ENCODE results near the gene CACNA1B. TPM values are rescaled to one million over a fixed set of nuclear protein-coding genes. Genes with fewer than 3 reads are reported as not detected.
A peak's percentile ranks its signal among the peaks of the same experiment; 100 is the strongest.
"Not testable (repeated sequence)": the region's sequence is repeated elsewhere in the genome, so short reads cannot be mapped to it uniquely, and the experiment has no call there.

Gene CACNA1B
- polyA plus RNA-seq, 1 donor from 2014 or later = not detected

- Mint-ChIP-seq H3K4me1 (peaks cover 0 to 2% (median 0%) of the 10 kb centered on the region in 3 donors), H3K36me3 (no peaks in the 10 kb centered on the region), H3K4me3 (peak overlapping the region in 2 of 4 donors; percentile 47 to 72), H3K27ac (no peak overlapping the region), H3K9me3 (no peaks in the 10 kb centered on the region), H3K27me3 (no peaks in the 10 kb centered on the region)
These were observed 131.6 kb downstream of the CACNA1B start for GRCh38 chr9:138009016-138009802.

GRCh38 chr9:138009803-138010690, 132.5 kb downstream of the CACNA1B start:
- Mint-ChIP-seq H3K4me3 (peak overlapping the region in 1 of 4 donors; percentile 47), H3K36me3 (no peaks in the 10 kb centered on the region), H3K27ac (no peak overlapping the region), H3K9me3 (no peaks in the 10 kb centered on the region), H3K27me3 (no peaks in the 10 kb centered on the region), H3K4me1 (peaks cover 0 to 2% (median 0%) of the 10 kb centered on the region in 3 donors)

GRCh38 chr9:138010861-138011260, 133.3 kb downstream of the CACNA1B start:
- no peaks in the 10 kb centered on the region for H3K27me3 Mint-ChIP-seq
- no peaks in the 10 kb centered on the region for H3K36me3 Mint-ChIP-seq
- H3K27ac Mint-ChIP-seq = no peak overlapping the region
- H3K4me3 Mint-ChIP-seq = no peak overlapping the region
- no peaks in the 10 kb centered on the region for H3K9me3 Mint-ChIP-seq
- no peaks in the 10 kb centered on the region for H3K4me1 Mint-ChIP-seq

GRCh38 chr9:138011951-138012500, 134.4 kb downstream of the CACNA1B start:
- no peaks in the 10 kb centered on the region for H3K9me3 Mint-ChIP-seq
- no peaks in the 10 kb centered on the region for H3K27me3 Mint-ChIP-seq
- no peaks in the 10 kb centered on the region for H3K4me1 Mint-ChIP-seq
- no peak overlapping the region for H3K4me3 Mint-ChIP-seq
- no peaks in the 10 kb centered on the region for H3K36me3 Mint-ChIP-seq
- no peak overlapping the region for H3K27ac Mint-ChIP-seq

GRCh38 chr9:138013273-138013672, 135.7 kb downstream of the CACNA1B start:
- H3K36me3 Mint-ChIP-seq = no peaks in the 10 kb centered on the region

GRCh38 chr9:138013836-138014562, 136.4 kb downstream of the CACNA1B start:
- Mint-ChIP-seq H3K4me3 (peak overlapping the region in 1 of 4 donors; percentile 83), H3K36me3 (no peaks in the 10 kb centered on the region), H3K4me1 (no peaks in the 10 kb centered on the region), H3K27ac (no peak overlapping the region), H3K9me3 (no peaks in the 10 kb centered on the region), H3K27me3 (no peaks in the 10 kb centered on the region)

More at GRCh38 chr9:138013273-138013672, 135.7 kb downstream of the CACNA1B start:
- H3K27me3 Mint-ChIP-seq = no peaks in the 10 kb centered on the region
- H3K4me3 Mint-ChIP-seq = no peak overlapping the region
- H3K4me1 Mint-ChIP-seq = no peaks in the 10 kb centered on the region
- no peak overlapping the region for H3K27ac Mint-ChIP-seq
- no peaks in the 10 kb centered on the region for H3K9me3 Mint-ChIP-seq

GRCh38 chr9:138014563-138014945, 137.0 kb downstream of the CACNA1B start:
- Mint-ChIP-seq H3K27ac (no peak overlapping the region), H3K27me3 (no peaks in the 10 kb centered on the region), H3K4me1 (no peaks in the 10 kb centered on the region), H3K9me3 (no peaks in the 10 kb centered on the region), H3K36me3 (no peaks in the 10 kb centered on the region), H3K4me3 (no peak overlapping the region)

- Mint-ChIP-seq H3K9me3 (no peaks in the 10 kb centered on the region), H3K27me3 (no peaks in the 10 kb centered on the region), H3K4me3 (no peak overlapping the region), H3K4me1 (peaks cover 0 to under 1% (median 0%) of the 10 kb centered on the region in 3 donors), H3K27ac (peak overlapping the region in 1 of 3 donors; percentile 65), H3K36me3 (no peaks in the 10 kb centered on the region)
These were observed 137.6 kb downstream of the CACNA1B start for GRCh38 chr9:138015021-138015829.

- H3K27me3 Mint-ChIP-seq = no peaks in the 10 kb centered on the region
- H3K9me3 Mint-ChIP-seq = no peaks in the 10 kb centered on the region
- H3K4me1 Mint-ChIP-seq = peaks cover 0 to 2% (median 0%) of the 10 kb centered on the region in 3 donors
- H3K4me3 Mint-ChIP-seq = no peak overlapping the region
- no peak overlapping the region for H3K27ac Mint-ChIP-seq
- no peaks in the 10 kb centered on the region for H3K36me3 Mint-ChIP-seq
These were observed 139.0 kb downstream of the CACNA1B start for GRCh38 chr9:138016406-138017187.

- peaks cover 0 to 2% (median 0%) of the 10 kb centered on the region in 3 donors for H3K4me1 Mint-ChIP-seq
- H3K9me3 Mint-ChIP-seq = no peaks in the 10 kb centered on the region
- no peak overlapping the region for H3K27ac Mint-ChIP-seq
- peaks cover 4% of the 10 kb centered on the region for H3K27me3 Mint-ChIP-seq
- no peaks in the 10 kb centered on the region for H3K36me3 Mint-ChIP-seq
- H3K4me3 Mint-ChIP-seq = no peak overlapping the region
These were observed 139.6 kb downstream of the CACNA1B start for GRCh38 chr9:138017200-138017599.

GRCh38 chr9:138019514-138019913, 141.9 kb downstream of the CACNA1B start:
- not testable (repeated sequence) for H3K4me1 Mint-ChIP-seq, H3K9me3 Mint-ChIP-seq, H3K27ac Mint-ChIP-seq, H3K36me3 Mint-ChIP-seq, H3K4me3 Mint-ChIP-seq
- H3K27me3 Mint-ChIP-seq = peaks cover 12% of the 10 kb centered on the region

- Mint-ChIP-seq H3K4me1 (peaks cover 0 to 2% (median 0%) of the 10 kb centered on the region in 3 donors), H3K9me3 (no peaks in the 10 kb centered on the region), H3K4me3 (no peak overlapping the region), H3K27me3 (peaks cover 15% of the 10 kb centered on the region), H3K27ac (peak overlapping the region in 1 of 3 donors; percentile 34), H3K36me3 (no peaks in the 10 kb centered on the region)
These were observed 142.7 kb downstream of the CACNA1B start for GRCh38 chr9:138020120-138020794.

GRCh38 chr9:138020795-138021182, 143.2 kb downstream of the CACNA1B start:
- Mint-ChIP-seq H3K27me3 (peaks cover 15% of the 10 kb centered on the region), H3K9me3 (no peaks in the 10 kb centered on the region), H3K36me3 (no peaks in the 10 kb centered on the region), H3K4me3 (no peak overlapping the region), H3K27ac (peak overlapping the region in 1 of 3 donors; percentile 34), H3K4me1 (peaks cover 0 to 2% (median 0%) of the 10 kb centered on the region in 3 donors)
